Thoracic aorta (tissue), 2 donors: ENCODE data around the gene CHRDL2. TPM values are rescaled to one million over a fixed set of nuclear protein-coding genes. Genes with fewer than 3 reads are reported as not detected.

ENCODE experiments used
- ATAC-seq: fragments of 150-250 bp; one replicate; pipeline ENCODE4 v1.8.0; 2017; ENCODE audit warnings: low read depth; ENCODE audit not compliant: insufficient number of reproducible peaks, low FRiP score
- DNase-seq: peaks from one replicate; pipeline ENCODE4 v3.0.0-alpha.2; 2020; ENCODE audit warnings: low spot score
- H3K27ac ChIP-seq, 2 donors: fragments of 200-600 bp; sonication (generic); 1 replicate in 1 of 2; 2 replicates in 1 of 2; pipeline ENCODE4 v1.5.1; 2016; ENCODE audit warnings: mild to moderate bottlenecking in 2 of 2, moderate library complexity in 2 of 2
- H3K27me3 ChIP-seq: fragments of 200-600 bp; sonication (generic); replicated peaks from 2 replicates; pipeline ENCODE4 v1.6.0; 2016; ENCODE audit warnings: mild to moderate bottlenecking; ENCODE audit not compliant: insufficient read depth
- H3K36me3 ChIP-seq: fragments of 200-600 bp; sonication (generic); one replicate; pipeline ENCODE4 v1.5.1; 2016
- H3K4me1 ChIP-seq, 2 donors: fragments of 200-600 bp; sonication (generic); 1 replicate in 1 of 2; 2 replicates in 1 of 2; pipeline versions ENCODE4 v1.5.1 to v1.6.0; 2016; ENCODE audit warnings: low read depth in 2 of 2, mild to moderate bottlenecking in 1 of 2; ENCODE audit not compliant: control insufficient read depth in 1 of 2
- H3K4me3 ChIP-seq: fragments of 200-600 bp; sonication (generic); 2 replicates; pipeline ENCODE4 v1.5.1; 2016; ENCODE audit warnings: mild to moderate bottlenecking
- H3K9me3 ChIP-seq: fragments of 200-600 bp; sonication (generic); 2 replicates; pipeline ENCODE4 v1.5.1; 2016
- CTCF ChIP-seq: fragments of 200-600 bp; sonication (generic); IDR thresholded peaks from one replicate; pipeline ENCODE4 v1.5.1; 2019; ENCODE audit warnings: antibody characterized with exemption
- total RNA-seq, 2 donors: library from RNA; depleted of rRNA; stranded (reverse); fragments of >200 nt; gene quantifications; one replicate each; pipeline versions ENCODE4 v1.1.0 to v1.2.3, GENCODE V29; 2016

The CHRDL2 gene
- total RNA-seq = 1 to 10 TPM in 1 of 2 donors, not detected in 1; 1.9 TPM

DNA sequence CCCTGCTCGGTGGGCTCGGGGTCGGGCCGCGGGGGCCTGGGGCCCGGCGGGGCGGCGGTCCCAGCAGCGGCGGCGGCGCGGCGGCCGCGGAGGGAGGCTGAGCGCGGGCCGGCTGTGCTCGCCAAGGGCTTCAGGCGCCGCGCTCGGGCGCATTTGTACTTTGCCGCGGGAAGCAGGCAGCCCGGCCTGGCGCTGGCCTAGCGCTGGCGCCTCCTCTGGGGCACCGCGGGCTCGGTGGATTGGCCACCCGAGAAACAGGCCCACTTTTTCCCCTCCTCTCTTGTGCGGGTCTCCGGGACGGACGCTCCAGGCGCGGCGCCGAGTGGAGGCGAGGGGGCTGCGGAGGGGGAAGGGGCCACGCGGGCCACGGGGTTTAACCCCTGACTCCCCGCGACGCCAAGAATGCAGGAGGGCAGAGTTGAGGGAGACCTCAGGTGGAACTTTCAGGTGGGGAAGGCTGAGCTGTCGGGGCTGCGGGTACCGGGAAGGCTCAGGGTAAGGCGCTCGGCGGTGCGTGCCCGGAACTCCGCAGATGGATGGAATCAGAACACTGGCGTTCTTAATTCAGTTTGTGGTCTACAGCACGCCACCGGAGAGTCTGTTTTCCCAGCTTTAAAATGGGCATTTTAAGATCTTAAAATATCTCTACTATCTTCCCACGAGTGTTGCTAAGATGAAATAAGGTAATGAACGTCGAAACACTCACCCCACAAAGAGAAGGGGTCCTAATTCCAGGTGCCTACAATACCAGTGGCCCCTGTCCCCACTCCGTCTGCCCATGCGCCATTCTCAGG, at the start of gene CHRDL2:
Gene CHRDL2, minus strand, starts transcription at position 126 of the 794 bp plus-strand sequence. CDS start 538 bp downstream, outside the sequence.
- Histone ChIP-seq H3K4me3 (peak within 1 kb of the TSS; percentile 68), H3K9me3 (no peaks in the 10 kb centered on the region), H3K4me1 (peaks cover 6% of the 10 kb centered on the region in 2 donors), H3K36me3 (no peaks in the 10 kb centered on the region), H3K27ac (no peak within 1 kb of the TSS), H3K27me3 (no peaks in the 10 kb centered on the region)
- no peak for TF ChIP-seq CTCF
- DNase-seq (no peak), ATAC-seq (no peak)

- Histone ChIP-seq H3K27ac (no peak overlapping the region), H3K36me3 (no peaks in the 10 kb centered on the region), H3K27me3 (no peaks in the 10 kb centered on the region), H3K4me1 (peaks cover 34 to 50% of the 10 kb centered on the region in 2 donors), H3K9me3 (no peaks in the 10 kb centered on the region), H3K4me3 (no peak overlapping the region)
- ATAC-seq (no peak), DNase-seq (no peak)
- TF ChIP-seq CTCF = no peak
Observed at GRCh38 chr11:74780248-74781005, 49.2 kb upstream of the CHRDL2 start.

- H3K4me3 ChIP-seq = no peak overlapping the region
- H3K27me3 ChIP-seq = no peaks in the 10 kb centered on the region
- no peak for ATAC-seq
- no peak overlapping the region for H3K27ac ChIP-seq
- TF ChIP-seq CTCF = no peak
- no peaks in the 10 kb centered on the region for H3K36me3 ChIP-seq
- H3K4me1 ChIP-seq = peaks cover 28 to 47% of the 10 kb centered on the region in 2 donors
- H3K9me3 ChIP-seq = no peaks in the 10 kb centered on the region
- DNase-seq = no peak
Observed at GRCh38 chr11:74778581-74778980, 47.4 kb upstream of the CHRDL2 start.

DNA sequence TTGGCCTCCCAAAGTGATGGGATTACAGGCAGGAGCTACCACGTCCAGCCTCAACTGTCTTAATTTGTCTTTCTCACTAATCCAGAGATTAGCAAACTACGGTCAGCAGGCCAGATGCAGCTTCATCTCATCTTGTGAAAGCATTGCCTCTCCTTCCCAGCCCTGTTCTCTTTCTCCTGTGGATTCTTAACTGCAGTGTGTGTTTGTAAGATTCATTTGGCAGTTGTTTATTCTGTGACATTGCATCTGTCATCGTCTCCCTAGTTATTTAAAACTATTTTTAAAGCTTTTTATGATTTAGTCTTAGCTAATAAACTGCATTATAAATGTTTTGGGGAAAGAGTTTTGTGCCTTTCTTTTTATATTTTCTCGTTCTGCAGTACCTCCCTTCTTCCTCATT, 46.7 kb upstream of the CHRDL2 start:
- Histone ChIP-seq H3K9me3 (no peaks in the 10 kb centered on the region), H3K27ac (no peak overlapping the region)
- no peak for TF ChIP-seq CTCF

GRCh38 chr11:74777038-74777437, 45.8 kb upstream of the CHRDL2 start:
- H3K9me3 ChIP-seq = no peaks in the 10 kb centered on the region
- H3K4me1 ChIP-seq = peaks cover 20 to 35% of the 10 kb centered on the region in 2 donors
- TF ChIP-seq CTCF = no peak
- ATAC-seq = no peak
- H3K4me3 ChIP-seq = no peak overlapping the region
- no peaks in the 10 kb centered on the region for H3K36me3 ChIP-seq
- no peaks in the 10 kb centered on the region for H3K27me3 ChIP-seq
- no peak for DNase-seq
- no peak overlapping the region for H3K27ac ChIP-seq

More for the DNA sequence above, 46.7 kb upstream of the CHRDL2 start:
- peaks cover 24 to 40% of the 10 kb centered on the region in 2 donors for H3K4me1 ChIP-seq
- no peak for ATAC-seq
- DNase-seq = no peak
- no peak overlapping the region for H3K4me3 ChIP-seq
- H3K36me3 ChIP-seq = no peaks in the 10 kb centered on the region
- H3K27me3 ChIP-seq = no peaks in the 10 kb centered on the region
